WTC11 (cell line): Measurements from ENCODE around the gene PXYLP1. TPM values are rescaled to one million over a fixed set of nuclear protein-coding genes. Genes with fewer than 3 reads are reported as not detected.
A peak's percentile ranks its signal among the peaks of the same experiment; 100 is the strongest.

Experiments
- ATAC-seq: fragments of 200-7000 bp; cut with Tn5 transposase; 2 replicates; pipeline ENCODE4 v1.10.0; 2021; ENCODE audit warnings: mild to moderate bottlenecking, moderate library complexity
- CTCF ChIA-PET: fragments of 300-600 bp; sonication (Branson Sonifier 250); formaldehyde crosslinking; loops from one replicate; lab custom pipeline; 2021; ENCODE audit warnings: antibody characterized with exemption; lab: Charles Lee
- POLR2A ChIA-PET: fragments of 350-600 bp; sonication (Branson Sonifier 250); formaldehyde crosslinking; loops from one replicate; lab custom pipeline; 2021; ENCODE audit warnings: antibody characterized with exemption; lab: Charles Lee
- DNase-seq: peaks from one replicate; pipeline ENCODE4 v3.0.0; 2021; ENCODE audit warnings: low spot score
- H3K27ac Mint-ChIP-seq: 2 replicates; pipeline ENCODE4 v1.8.0; 2021; ENCODE audit warnings: mixed read lengths
- H3K27me3 Mint-ChIP-seq: 2 replicates; pipeline ENCODE4 v1.8.0; 2021; ENCODE audit warnings: low read depth, mild to moderate bottlenecking, moderate library complexity, mixed read lengths
- H3K36me3 Mint-ChIP-seq: 2 replicates; pipeline ENCODE4 v1.8.0; 2021; ENCODE audit warnings: mixed read lengths
- H3K4me1 Mint-ChIP-seq: 2 replicates; pipeline ENCODE4 v1.8.0; 2022; ENCODE audit warnings: mixed read lengths
- H3K4me3 Mint-ChIP-seq: 2 replicates; pipeline ENCODE4 v1.8.0; 2021; ENCODE audit warnings: mild to moderate bottlenecking, moderate library complexity, mixed read lengths
- H3K9me3 Mint-ChIP-seq: 2 replicates; pipeline ENCODE4 v1.8.0; 2021; ENCODE audit warnings: mixed read lengths
- CREM ChIP-seq: sonication (generic); formaldehyde crosslinking; IDR thresholded peaks from 2 replicates; pipeline ENCODE4 v1.8.1; 2022; ENCODE audit warnings: mild to moderate bottlenecking, missing genetic modification reagents, moderate library complexity
- ETV6 ChIP-seq: sonication (generic); formaldehyde crosslinking; IDR thresholded peaks from 2 replicates; pipeline ENCODE4 v1.8.1; 2022; ENCODE audit warnings: mild to moderate bottlenecking, missing genetic modification reagents
- FOXK1 ChIP-seq: sonication (generic); formaldehyde crosslinking; IDR thresholded peaks from 2 replicates; pipeline ENCODE4 v1.8.0; 2022; ENCODE audit warnings: mild to moderate bottlenecking, moderate library complexity, missing genetic modification reagents
- FOXP4 ChIP-seq: sonication (generic); formaldehyde crosslinking; IDR thresholded peaks from 2 replicates; pipeline ENCODE4 v1.8.0; 2022; ENCODE audit warnings: mild to moderate bottlenecking, missing genetic modification reagents
- JAZF1 ChIP-seq: fragments of 250-450 bp; sonication (Bioruptor Pico); IDR thresholded peaks from 2 replicates; pipeline ENCODE4 v1.9.0; 2021; ENCODE audit warnings: moderate library complexity, mild to moderate bottlenecking, inconsistent platforms
- JUN ChIP-seq: sonication (generic); formaldehyde crosslinking; IDR thresholded peaks from 2 replicates; pipeline ENCODE4 v1.8.0; 2023; ENCODE audit warnings: mild to moderate bottlenecking, missing genetic modification reagents
- MAX ChIP-seq: sonication (generic); formaldehyde crosslinking; IDR thresholded peaks from 2 replicates; pipeline ENCODE4 v1.8.0; 2022; ENCODE audit warnings: mild to moderate bottlenecking, missing genetic modification reagents
- MYBL2 ChIP-seq: sonication (generic); formaldehyde crosslinking; IDR thresholded peaks from 2 replicates; pipeline ENCODE4 v1.8.1; 2023; ENCODE audit warnings: mild to moderate bottlenecking, moderate library complexity, missing genetic modification reagents
- NFE2L1 ChIP-seq: sonication (generic); formaldehyde crosslinking; IDR thresholded peaks from 2 replicates; pipeline ENCODE4 v1.8.1; 2023; ENCODE audit warnings: missing genetic modification reagents
- NR1H2 ChIP-seq: sonication (generic); formaldehyde crosslinking; IDR thresholded peaks from 2 replicates; pipeline ENCODE4 v1.9.0; 2021; ENCODE audit warnings: mild to moderate bottlenecking, moderate library complexity, missing genetic modification reagents
- SOX15 ChIP-seq: fragments of 250-450 bp; sonication (Bioruptor Pico); IDR thresholded peaks from 2 replicates; pipeline ENCODE4 v1.9.0; 2021; ENCODE audit warnings: mild to moderate bottlenecking
- TEAD1 ChIP-seq: sonication (generic); formaldehyde crosslinking; IDR thresholded peaks from 2 replicates; pipeline ENCODE4 v1.8.0; 2022; ENCODE audit warnings: mild to moderate bottlenecking, missing genetic modification reagents
- ZBTB43 ChIP-seq: sonication (generic); formaldehyde crosslinking; IDR thresholded peaks from 2 replicates; pipeline ENCODE4 v1.8.1; 2023; ENCODE audit warnings: mild to moderate bottlenecking, missing genetic modification reagents
- ZNF317 ChIP-seq: sonication (generic); formaldehyde crosslinking; IDR thresholded peaks from 2 replicates; pipeline ENCODE4 v1.8.1; 2023; ENCODE audit warnings: low read depth, mild to moderate bottlenecking, moderate library complexity, missing genetic modification reagents, borderline replicate concordance
- ZNF423 ChIP-seq: fragments of 250-450 bp; sonication (Bioruptor Pico); IDR thresholded peaks from 2 replicates; pipeline ENCODE4 v2.1.2; 2022; ENCODE audit warnings: mild to moderate bottlenecking, moderate library complexity
- ZNF532 ChIP-seq: fragments of 250-450 bp; sonication (Bioruptor Pico); IDR thresholded peaks from 2 replicates; pipeline ENCODE4 v1.9.0; 2021; ENCODE audit warnings: mild to moderate bottlenecking, borderline replicate concordance
- total RNA-seq: library from RNA; stranded (reverse); gene quantifications from 3 replicates; pipeline ENCODE4 v1.2.3, GENCODE V29; 2021
- TF ChIP-seq, protein P1 (sequence below): sonication (generic); formaldehyde crosslinking; IDR thresholded peaks from 2 replicates; pipeline ENCODE4 v1.8.1; 2023; ENCODE audit warnings: mild to moderate bottlenecking, missing genetic modification reagents, moderate library complexity
- TF ChIP-seq, protein P2 (sequence below): sonication (generic); formaldehyde crosslinking; IDR thresholded peaks from 2 replicates; pipeline ENCODE4 v1.8.0; 2023; ENCODE audit warnings: missing genetic modification reagents, mild to moderate bottlenecking, borderline replicate concordance

The PXYLP1 gene
- total RNA-seq, 1 experiment from 2014 or later: 20.1 TPM

DNA sequence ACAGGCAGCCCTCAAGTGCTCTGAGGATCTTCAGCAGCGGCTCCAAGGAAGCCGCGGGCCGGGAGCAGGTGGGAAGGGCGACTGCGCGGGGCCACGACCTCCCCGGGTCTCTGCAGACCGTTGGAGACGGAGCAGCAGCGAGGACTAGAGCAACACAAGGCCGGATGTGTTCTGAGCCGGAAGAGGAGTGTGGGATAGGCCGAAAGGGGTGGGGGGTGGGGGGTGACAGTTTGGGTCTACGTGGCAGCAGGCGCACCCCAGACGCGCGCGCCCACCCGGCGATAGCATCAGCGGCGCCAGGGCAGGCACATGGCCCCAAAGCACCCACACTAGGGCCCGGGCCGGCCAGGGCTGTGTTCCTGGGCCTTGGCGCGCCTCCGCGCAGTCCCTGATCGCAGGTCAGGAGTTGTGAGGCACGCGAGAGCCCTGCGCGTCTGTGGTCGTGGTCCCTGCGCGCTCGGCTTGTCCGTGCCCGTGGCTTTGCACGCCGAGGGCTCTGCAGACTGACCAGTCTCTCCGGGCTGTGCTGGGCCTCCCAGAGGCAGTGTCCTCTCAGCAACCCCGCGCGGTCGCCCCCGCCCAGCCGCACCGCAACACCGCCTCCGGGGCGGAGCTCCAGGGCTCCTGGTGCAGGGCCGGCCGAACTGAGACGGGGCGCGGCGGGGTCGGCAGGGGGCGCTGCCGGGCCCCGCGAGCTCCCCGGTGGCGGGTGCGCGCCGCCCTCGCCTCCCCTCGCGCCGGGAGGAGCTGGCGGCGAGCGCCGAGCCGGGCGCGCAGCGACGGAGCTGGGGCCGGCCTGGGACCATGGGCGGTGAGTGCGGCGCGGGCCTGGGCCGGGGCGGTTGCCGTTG, at the start of gene PXYLP1 (continued):
- TF ChIP-seq FOXK1 (peak; percentile 87), MAX (CRISPR knock-in tag) (peak; percentile 96), MYBL2 (0 out of 2 replicates have a peak, but pooled peaks have one; percentile 35), NR1H2 (CRISPR knock-in tag) (no peak), ETV6 (CRISPR knock-in tag) (peak; percentile 83; the same call in 1 of the 2 replicates), ZNF423 (no peak), NFE2L1 (CRISPR knock-in tag) (no peak; the same call in 1 of the 2 replicates), CREM (peak; percentile 73; the same call in 1 of the 2 replicates), FOXP4 (peak; percentile 67), ZBTB43 (CRISPR knock-in tag) (0 out of 2 replicates have a peak, but pooled peaks have one; percentile 46), ZNF317 (peak; percentile 4; the same call in 1 of the 2 replicates), JUN (CRISPR knock-in tag) (peak; percentile 62; the same call in 1 of the 2 replicates), JAZF1 (CRISPR knock-in tag) (no peak), TEAD1 (peak; percentile 65; the same call in 1 of the 2 replicates)
- TF ChIP-seq, protein P1, sequence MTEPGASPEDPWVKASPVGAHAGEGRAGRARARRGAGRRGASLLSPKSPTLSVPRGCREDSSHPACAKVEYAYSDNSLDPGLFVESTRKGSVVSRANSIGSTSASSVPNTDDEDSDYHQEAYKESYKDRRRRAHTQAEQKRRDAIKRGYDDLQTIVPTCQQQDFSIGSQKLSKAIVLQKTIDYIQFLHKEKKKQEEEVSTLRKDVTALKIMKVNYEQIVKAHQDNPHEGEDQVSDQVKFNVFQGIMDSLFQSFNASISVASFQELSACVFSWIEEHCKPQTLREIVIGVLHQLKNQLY (CRISPR knock-in tag): no peak

- H3K9me3 Mint-ChIP-seq: peaks cover 30% of the 10 kb centered on the region
- no peak overlapping the region for H3K4me3 Mint-ChIP-seq
- POLR2A ChIA-PET: no interaction called here
- H3K27me3 Mint-ChIP-seq: peaks cover 9% of the 10 kb centered on the region; the same call in 1 of the 2 replicates
- DNase-seq: no peak
- H3K4me1 Mint-ChIP-seq: 0 out of 2 replicates have a peak, but pooled peaks cover 3% of the 10 kb centered on the region
- CTCF ChIA-PET: interaction anchor here (1.3 kb wide), 1 partner anchor 183 kb away, joined by 4 read pairs; no protein-coding TSS in a partner anchor
- ATAC-seq: no peak
- H3K36me3 Mint-ChIP-seq: peaks cover 18% of the 10 kb centered on the region
- TF ChIP-seq, protein P2, sequence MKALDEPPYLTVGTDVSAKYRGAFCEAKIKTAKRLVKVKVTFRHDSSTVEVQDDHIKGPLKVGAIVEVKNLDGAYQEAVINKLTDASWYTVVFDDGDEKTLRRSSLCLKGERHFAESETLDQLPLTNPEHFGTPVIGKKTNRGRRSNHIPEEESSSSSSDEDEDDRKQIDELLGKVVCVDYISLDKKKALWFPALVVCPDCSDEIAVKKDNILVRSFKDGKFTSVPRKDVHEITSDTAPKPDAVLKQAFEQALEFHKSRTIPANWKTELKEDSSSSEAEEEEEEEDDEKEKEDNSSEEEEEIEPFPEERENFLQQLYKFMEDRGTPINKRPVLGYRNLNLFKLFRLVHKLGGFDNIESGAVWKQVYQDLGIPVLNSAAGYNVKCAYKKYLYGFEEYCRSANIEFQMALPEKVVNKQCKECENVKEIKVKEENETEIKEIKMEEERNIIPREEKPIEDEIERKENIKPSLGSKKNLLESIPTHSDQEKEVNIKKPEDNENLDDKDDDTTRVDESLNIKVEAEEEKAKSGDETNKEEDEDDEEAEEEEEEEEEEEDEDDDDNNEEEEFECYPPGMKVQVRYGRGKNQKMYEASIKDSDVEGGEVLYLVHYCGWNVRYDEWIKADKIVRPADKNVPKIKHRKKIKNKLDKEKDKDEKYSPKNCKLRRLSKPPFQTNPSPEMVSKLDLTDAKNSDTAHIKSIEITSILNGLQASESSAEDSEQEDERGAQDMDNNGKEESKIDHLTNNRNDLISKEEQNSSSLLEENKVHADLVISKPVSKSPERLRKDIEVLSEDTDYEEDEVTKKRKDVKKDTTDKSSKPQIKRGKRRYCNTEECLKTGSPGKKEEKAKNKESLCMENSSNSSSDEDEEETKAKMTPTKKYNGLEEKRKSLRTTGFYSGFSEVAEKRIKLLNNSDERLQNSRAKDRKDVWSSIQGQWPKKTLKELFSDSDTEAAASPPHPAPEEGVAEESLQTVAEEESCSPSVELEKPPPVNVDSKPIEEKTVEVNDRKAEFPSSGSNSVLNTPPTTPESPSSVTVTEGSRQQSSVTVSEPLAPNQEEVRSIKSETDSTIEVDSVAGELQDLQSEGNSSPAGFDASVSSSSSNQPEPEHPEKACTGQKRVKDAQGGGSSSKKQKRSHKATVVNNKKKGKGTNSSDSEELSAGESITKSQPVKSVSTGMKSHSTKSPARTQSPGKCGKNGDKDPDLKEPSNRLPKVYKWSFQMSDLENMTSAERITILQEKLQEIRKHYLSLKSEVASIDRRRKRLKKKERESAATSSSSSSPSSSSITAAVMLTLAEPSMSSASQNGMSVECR (CRISPR knock-in tag): no peak
- TF ChIP-seq SOX15 (CRISPR knock-in tag) (no peak), ZNF532 (CRISPR knock-in tag) (no peak), MYBL2 (no peak)
- TF ChIP-seq, protein P1 (CRISPR knock-in tag): no peak
- no peak overlapping the region for H3K27ac Mint-ChIP-seq
These were observed 48.0 kb upstream of the PXYLP1 start for GRCh38 chr3:141183606-141184005.
